Raji (cell line): ENCODE measurements around the gene AGPAT4.

ENCODE experiments used
- POLR2A ChIP-seq: IDR thresholded peaks from 2 replicates; pipeline ENCODE4 v1.6.1; 2011; ENCODE audit warnings: low read depth, low read length, control low read depth; ENCODE audit not compliant: insufficient read depth

The AGPAT4 gene

DNA sequence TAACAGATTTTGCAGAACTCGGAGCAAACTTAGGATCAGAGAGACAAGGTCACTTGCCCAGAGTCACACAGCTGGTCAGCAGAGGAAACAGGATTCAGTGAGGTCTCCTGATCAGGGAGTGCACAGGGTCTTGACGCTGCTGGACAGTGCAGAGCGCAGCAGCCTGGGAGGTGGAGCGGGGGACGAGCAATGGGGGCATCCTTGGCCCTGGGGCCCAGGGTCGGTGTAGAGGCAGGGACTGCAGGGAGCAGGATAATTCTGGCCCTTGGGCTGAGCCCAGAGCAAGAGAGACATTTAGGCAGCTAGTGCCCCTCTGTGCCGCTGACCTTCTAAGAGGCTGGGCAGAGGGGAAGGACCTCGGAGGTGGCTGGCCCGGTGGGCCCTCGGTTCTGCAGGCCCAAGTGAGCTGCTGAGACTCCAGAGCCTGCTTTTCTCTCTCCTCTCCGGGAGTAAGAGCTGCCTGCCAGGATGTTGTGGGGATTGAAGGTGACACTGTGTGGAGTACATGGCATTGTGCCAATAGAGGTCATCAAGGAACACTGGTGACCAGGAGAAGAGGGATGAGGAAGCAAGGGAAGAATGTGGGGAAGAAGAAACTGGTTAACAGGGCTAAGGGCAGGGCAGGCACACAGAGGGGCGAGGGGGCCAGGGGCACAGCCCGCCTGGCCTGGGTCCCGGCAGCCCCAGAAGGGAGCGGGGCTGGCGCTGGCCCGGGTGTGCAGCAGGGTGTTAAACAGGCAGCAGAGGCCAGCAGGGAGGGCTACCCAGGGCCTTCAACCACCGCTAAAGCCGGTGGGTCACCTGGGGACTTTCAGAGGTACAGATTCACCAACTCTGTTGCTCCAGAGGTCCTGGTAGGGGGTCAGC lies 122.0 kb downstream of the AGPAT4 start:
- TF ChIP-seq POLR2A: no peak

DNA sequence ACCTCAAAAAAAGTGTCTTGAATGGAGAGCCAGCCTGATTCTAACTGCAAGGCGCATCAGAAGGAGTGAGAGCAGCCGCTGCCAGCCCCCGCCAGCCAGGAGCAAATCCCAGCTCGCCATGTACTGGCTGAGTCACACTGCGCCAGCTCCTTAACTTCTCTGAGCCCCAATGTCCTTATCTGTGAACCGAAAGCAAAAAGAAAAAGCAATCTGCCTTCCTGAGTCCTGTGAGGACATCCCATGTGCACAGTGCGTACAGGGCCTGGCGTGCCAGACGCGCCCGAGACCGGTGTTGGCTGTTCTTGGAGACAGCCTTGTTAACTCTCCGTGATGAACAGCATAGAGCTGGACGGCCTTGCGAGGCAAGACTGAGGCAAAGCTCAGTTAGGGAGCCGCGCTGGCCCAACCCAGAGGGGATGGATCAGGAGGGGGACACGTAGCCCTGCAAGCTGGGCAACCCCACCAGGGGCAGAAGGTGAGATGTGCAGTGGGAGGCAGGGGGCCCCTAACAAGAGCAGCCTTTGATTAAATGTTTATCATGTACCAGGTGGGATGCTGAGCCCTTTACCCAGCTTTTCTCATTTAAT lies 122.7 kb downstream of the AGPAT4 start:
- no peak for TF ChIP-seq POLR2A

DNA sequence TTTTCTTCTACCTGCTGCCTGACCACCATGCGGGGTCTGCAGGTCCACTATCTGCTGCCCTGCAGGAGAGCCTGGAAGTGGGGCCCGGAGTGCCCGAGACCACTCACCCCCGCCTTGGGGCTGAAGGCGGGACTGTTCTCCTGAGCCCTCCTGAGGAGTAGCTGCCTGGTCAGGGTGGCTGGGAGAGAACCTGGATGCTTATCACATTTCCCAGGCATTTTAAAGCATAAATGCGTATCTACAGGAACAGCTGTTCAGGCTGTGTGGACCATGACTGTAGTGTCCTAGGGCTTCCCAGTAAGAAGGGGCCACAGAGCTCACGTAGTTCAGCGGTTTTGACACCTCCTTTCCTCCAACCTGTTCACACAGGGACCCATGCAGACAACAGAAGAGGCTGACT lies 123.3 kb downstream of the AGPAT4 start:
- no peak for TF ChIP-seq POLR2A

- no peak for TF ChIP-seq POLR2A
These were observed 123.7 kb downstream of the AGPAT4 start for GRCh38 chr6:161150136-161150535.

DNA sequence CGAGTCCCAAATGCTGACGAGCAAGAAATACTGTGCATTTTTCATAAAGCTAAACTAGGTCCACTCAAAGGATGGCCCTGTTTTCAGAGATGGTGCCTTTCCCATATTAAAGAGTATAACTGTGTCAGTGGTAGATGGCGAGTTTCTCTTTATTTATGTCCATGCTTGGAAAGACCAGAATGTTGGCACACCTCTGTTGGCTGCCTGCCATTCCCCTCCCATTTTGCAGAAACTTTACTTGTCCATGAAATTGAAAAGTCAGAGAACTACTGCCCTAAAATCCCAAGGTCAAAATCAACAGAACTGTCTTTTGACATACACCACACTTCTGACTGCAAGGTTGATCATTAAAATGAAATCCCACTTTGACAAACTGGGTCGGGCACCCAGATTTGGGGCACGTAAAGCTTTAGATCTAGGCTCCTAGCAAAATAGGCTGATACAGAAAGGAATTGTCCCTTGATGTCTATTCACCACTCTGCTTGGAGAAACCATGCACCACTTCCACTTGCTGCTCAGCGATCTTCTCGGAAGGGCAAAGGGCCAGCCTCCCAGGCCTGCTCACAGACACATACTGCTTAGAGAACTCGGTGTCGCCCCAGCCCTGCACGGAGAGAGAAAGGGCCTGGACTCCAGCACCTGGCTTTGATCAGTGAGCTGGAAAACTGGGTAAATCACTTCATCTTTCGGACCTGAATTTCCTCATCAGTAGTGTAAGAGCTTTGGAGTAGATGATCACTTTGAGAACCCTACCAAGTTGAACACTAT lies 130.0 kb downstream of the AGPAT4 start:
- TF ChIP-seq POLR2A: no peak

GRCh38 chr6:161142957-161143296 lies 130.9 kb downstream of the AGPAT4 start:
- TF ChIP-seq POLR2A: no peak

DNA sequence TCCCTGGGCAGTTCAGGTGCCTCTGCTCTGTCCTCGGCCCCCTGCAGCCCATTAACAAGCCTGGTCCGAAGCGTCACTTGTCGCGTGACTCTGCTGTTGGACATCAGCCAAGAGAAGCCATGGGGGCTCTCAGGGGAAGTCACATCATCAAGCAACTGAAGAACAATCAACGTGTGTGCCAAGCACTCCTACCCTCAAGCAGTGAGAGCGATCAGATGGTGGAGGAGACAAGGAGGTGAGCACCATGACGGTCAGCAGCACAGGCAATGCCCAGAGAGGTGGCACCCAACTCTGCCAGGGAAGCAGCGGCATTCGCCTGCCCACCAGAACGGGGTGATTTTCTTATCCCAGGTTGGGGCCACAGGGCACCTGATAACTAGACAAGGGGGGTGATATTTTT lies 132.7 kb downstream of the AGPAT4 start:
- TF ChIP-seq POLR2A: no peak

- no peak for TF ChIP-seq POLR2A
These were observed 133.3 kb downstream of the AGPAT4 start for GRCh38 chr6:161140554-161140875.

- no peak for TF ChIP-seq POLR2A
These were observed 133.9 kb downstream of the AGPAT4 start for GRCh38 chr6:161139766-161140553.

GRCh38 chr6:161139304-161139765 lies 134.5 kb downstream of the AGPAT4 start:
- no peak for TF ChIP-seq POLR2A

DNA sequence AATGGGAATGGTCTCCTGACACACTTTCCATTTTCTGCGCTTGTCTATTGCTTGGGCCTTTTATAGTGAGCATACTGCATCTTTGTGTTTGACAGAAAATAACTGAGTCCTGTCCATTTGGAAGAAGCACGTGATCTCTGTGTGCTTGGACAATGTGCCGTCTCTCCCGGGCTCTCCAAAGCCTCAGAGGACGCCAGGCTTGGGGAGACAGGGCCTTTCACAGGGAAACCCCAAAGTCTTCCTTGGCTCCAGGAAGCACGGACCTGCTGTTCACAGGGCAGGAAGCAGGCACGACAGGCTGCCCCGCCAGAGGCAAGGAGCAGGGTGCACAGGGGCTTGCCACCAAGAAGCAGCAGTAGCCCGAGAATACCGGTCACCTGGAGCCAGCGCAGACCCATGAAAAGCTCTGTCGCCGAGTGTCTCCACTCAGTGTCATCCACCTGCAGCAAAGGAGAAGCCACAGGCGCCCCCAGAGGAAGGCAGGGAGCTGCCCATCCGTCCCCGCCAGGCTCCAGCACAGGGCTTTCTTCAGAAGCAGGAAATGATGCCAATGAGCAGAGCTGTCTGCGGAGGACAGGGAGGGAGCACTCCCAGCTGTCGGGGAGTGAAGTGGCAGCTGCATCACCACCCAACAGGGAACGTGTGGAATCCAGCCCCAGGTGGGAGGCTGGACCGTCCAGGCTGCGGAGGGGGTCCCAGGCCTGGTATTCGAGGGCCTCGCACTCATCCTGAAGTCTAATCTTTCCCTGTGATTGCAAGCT lies 135.1 kb downstream of the AGPAT4 start:
- no peak for TF ChIP-seq POLR2A

DNA sequence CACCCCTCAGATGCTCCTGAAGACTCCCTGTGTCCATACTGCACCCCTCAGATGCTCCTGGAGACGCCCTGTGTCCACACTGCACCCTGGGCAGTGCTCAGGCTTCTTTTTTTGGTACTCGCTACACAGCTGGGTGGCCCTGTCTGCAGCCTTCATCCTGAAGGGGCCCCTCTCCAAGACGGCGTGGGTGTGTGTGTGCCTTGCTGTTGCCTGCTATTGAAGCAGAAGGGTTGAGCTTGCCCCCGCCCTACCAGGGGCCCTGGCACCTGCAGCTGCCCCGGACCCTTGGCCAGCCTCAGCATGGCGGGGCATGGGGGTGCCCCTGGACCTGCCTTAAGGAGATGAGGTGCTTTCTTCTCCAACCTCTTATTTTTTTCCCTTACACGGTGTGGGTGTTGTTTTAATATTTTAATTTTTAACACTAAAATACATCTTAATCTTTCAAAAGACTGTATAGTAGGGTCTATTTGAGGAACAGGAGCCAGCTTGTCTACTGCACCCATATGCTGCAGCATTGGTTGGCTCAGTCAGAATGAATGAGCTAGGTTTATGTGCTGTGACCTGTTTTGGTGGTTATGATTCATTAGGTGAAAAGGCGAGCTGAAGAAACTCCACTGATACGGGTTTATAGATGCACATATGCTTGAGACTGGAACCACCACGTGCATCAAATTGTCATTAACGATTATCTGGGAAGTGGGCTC lies 135.9 kb downstream of the AGPAT4 start:
- TF ChIP-seq POLR2A: no peak

GRCh38 chr6:161137320-161137719 lies 136.5 kb downstream of the AGPAT4 start:
- TF ChIP-seq POLR2A: no peak

- TF ChIP-seq POLR2A: no peak
These were observed 137.2 kb downstream of the AGPAT4 start for GRCh38 chr6:161136655-161137054.
